Astrocyte of the cerebellum (primary cell): ENCODE results near the gene EIF4E2.

Experiments used
- DNase-seq: peaks from one replicate; pipeline ENCODE4 v3.0.0-alpha.2; 2011; ENCODE audit warnings: low read depth
- H3K4me3 ChIP-seq: 2 replicates; pipeline ENCODE4 v1.5.1; 2011; ENCODE audit warnings: mild to moderate bottlenecking, low read depth, low read length, moderate library complexity
- in situ Hi-C: cut with HindIII; loops from 2 replicates; pipeline ENCODE4 v1.10.0; 2017; ENCODE audit warnings: low sequenced_read_pairs
- TF ChIP-seq, protein P1 (sequence below): IDR thresholded peaks from 2 replicates; pipeline ENCODE4 v1.5.1; 2012; ENCODE audit warnings: low read length, low read depth, moderate library complexity, mild to moderate bottlenecking; ENCODE audit errors: missing control alignments

Gene EIF4E2

DNA sequence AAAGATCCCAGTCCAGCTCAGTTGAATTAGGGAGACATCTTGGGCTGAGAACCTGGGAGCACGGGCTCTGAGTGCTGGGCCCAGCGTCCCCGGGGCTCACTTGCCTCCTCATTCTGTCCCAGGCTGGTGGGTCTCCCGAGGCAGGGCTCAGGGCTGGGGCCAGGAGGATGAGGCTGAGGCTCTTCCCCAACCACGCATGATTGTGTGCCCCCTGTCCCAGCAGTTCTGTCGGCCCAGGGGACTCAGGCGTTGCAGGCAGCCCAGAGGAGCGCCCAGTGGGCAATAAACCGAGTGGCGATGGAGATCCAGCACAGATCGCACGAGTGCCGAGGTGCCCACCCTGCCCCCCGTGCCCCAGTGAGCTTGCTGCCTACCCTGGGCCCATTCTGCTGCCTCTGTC lies 29.4 kb upstream of the EIF4E2 start:
- in situ Hi-C loops = no loop called here
- H3K4me3 ChIP-seq = no peak overlapping the region
- no peak for DNase-seq
- TF ChIP-seq, protein P1, sequence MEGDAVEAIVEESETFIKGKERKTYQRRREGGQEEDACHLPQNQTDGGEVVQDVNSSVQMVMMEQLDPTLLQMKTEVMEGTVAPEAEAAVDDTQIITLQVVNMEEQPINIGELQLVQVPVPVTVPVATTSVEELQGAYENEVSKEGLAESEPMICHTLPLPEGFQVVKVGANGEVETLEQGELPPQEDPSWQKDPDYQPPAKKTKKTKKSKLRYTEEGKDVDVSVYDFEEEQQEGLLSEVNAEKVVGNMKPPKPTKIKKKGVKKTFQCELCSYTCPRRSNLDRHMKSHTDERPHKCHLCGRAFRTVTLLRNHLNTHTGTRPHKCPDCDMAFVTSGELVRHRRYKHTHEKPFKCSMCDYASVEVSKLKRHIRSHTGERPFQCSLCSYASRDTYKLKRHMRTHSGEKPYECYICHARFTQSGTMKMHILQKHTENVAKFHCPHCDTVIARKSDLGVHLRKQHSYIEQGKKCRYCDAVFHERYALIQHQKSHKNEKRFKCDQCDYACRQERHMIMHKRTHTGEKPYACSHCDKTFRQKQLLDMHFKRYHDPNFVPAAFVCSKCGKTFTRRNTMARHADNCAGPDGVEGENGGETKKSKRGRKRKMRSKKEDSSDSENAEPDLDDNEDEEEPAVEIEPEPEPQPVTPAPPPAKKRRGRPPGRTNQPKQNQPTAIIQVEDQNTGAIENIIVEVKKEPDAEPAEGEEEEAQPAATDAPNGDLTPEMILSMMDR = no peak

DNA sequence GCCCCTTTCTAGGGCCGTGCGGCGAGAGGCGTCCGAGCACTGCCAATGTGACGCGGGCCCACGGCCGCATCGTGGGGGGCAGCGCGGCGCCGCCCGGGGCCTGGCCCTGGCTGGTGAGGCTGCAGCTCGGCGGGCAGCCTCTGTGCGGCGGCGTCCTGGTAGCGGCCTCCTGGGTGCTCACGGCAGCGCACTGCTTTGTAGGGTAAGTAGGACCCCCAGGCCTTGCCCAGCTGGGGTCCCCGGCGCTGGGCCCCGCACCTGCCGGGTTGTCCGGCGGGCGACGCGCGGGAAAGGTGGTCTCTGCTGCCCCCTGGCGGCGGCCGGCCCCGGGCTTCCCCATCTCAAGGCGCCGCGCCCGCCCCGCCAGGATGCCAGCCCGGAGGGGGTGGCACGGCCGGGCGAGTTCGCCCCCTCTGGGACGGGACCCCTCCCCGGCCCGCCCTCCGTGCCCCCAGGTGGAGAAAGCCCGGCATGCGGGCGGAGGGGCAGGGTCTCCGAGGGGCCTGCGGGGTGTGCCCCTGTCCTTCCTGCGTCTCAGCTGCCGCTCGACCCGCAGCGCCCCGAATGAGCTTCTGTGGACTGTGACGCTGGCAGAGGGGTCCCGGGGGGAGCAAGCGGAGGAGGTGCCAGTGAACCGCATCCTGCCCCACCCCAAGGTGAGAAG lies 28.4 kb upstream of the EIF4E2 start:
- in situ Hi-C loops = no loop called here
- no peak for DNase-seq
- TF ChIP-seq, protein P1 = peak; percentile 55
- no peak overlapping the region for H3K4me3 ChIP-seq

DNA sequence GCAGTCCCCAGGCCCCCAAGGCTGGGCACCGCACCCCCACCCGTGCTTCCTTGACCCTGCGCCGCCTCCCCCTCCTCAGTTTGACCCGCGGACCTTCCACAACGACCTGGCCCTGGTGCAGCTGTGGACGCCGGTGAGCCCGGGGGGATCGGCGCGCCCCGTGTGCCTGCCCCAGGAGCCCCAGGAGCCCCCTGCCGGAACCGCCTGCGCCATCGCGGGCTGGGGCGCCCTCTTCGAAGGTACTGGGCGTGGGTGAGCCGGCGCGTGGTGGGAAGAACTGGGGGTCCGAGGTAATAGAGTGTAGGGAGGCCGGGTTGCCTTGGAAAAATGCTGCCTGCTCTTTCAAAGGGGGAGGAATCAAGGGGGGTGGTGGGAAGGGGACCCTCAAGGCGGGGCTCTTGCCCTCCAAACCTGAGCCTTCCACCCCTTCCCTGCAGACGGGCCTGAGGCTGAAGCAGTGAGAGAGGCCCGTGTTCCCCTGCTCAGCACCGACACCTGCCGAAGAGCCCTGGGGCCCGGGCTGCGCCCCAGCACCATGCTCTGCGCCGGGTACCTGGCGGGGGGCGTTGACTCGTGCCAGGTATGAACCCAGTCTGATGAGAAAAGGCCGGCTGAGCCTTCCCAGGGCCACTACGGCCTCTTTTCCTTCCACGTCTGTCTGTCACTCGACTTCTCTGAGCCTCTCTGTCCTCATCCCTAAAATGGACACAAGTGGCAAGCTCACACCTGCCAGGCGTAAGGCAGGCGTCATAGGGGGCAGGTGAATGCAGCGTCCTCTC lies 27.7 kb upstream of the EIF4E2 start:
- no peak for DNase-seq
- TF ChIP-seq, protein P1 = no peak
- H3K4me3 ChIP-seq = no peak overlapping the region
- in situ Hi-C loops = no loop called here

DNA sequence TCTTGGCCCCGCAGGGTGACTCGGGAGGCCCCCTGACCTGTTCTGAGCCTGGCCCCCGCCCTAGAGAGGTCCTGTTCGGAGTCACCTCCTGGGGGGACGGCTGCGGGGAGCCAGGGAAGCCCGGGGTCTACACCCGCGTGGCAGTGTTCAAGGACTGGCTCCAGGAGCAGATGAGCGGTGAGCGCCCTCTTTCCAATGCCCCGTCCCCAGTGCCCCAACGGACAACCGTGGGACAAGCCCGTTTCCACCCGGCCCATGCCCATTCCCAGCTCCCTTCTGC lies 27.1 kb upstream of the EIF4E2 start:
- TF ChIP-seq, protein P1 = no peak
- no peak for DNase-seq
- H3K4me3 ChIP-seq = no peak overlapping the region
- in situ Hi-C loops = no loop called here

DNA sequence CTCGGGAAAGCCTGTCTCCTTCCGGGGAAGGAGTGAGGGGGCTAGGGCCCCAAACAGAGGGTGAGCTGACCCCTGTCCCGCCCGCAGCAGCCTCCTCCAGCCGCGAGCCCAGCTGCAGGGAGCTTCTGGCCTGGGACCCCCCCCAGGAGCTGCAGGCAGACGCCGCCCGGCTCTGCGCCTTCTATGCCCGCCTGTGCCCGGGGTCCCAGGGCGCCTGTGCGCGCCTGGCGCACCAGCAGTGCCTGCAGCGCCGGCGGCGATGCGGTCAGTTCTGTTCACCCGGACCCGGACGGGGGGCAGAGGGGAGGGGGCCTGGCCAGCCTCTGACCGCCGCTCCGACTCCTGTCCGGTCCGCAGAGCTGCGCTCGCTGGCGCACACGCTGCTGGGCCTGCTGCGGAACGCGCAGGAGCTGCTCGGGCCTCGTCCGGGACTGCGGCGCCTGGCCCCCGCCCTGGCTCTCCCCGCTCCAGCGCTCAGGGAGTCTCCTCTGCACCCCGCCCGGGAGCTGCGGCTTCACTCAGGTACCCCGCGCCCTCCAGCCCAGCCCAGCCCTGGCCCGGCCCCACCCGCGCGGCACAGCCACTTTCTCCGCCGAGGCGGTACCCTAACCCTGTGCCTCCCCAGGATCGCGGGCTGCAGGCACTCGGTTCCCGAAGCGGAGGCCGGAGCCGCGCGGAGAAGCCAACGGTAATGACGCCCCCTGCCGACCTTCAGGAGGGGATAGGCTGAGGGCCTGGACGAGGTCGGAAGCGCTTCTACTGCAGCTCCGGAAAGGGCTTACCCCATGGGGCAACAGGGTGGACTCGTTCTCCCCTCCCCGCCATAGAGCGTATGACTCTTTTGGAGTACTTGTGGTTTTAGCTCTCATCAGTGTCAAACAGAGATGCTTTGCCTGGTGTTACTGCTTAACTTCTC lies 26.5 kb upstream of the EIF4E2 start:
- in situ Hi-C loops = no loop called here
- TF ChIP-seq, protein P1 = peak; percentile 28
- H3K4me3 ChIP-seq = peak overlapping the region; percentile 16
- no peak for DNase-seq

DNA sequence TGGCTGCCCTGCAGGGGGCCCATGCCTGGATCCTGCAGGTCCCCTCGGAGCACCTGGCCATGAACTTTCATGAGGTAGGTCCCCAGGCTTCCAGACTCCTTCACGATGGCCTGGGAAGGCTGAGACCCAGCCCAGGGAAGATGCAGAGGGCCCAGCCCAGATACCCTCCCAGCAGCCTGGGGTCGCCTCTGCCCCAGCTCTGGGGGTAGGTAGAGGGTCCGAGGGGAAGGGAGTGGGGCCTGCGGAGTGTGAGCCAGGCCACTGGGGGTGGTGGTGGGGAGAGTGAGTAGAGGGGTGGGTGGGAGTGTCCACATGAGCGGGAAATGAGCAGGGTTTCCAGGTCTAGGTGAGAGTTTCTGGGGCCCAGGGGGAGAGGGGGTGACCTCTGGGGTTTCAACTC lies 25.7 kb upstream of the EIF4E2 start:
- DNase-seq = no peak
- TF ChIP-seq, protein P1 = no peak
- in situ Hi-C loops = no loop called here
- H3K4me3 ChIP-seq = no peak overlapping the region
